GM18520 (cell line): ENCODE data around the gene ACTA2.
"Not testable (repeated sequence)": the region's sequence is repeated elsewhere in the genome, so short reads cannot be mapped to it uniquely, and the experiment has no call there.

Experiments
- ATAC-seq: cut with Tn5 transposase; IDR thresholded peaks from one replicate; pipeline ENCODE4 v1.9.1; 2021; ENCODE audit not compliant: unreplicated experiment

Gene ACTA2

DNA sequence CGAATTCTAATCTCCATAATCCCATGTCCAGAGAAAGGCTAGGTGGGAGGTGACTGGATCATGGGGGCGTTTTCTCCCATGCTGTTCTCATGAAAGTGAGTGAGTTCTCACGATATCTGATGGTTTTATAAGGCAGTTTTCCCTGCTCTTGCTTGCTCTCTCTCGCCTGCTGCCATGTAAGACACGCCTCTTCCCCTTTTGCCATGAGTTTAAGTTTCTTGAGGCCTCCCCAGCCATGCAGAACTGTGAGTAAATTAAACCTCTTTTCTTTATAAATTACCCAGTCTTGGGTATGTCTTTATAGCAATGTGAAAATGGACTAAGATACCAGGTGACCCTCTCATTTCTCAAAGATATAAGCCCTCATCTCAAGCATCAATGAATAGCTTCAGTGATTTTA, 1.1 kb upstream of the ACTA2 start:
- no peak for ATAC-seq

DNA sequence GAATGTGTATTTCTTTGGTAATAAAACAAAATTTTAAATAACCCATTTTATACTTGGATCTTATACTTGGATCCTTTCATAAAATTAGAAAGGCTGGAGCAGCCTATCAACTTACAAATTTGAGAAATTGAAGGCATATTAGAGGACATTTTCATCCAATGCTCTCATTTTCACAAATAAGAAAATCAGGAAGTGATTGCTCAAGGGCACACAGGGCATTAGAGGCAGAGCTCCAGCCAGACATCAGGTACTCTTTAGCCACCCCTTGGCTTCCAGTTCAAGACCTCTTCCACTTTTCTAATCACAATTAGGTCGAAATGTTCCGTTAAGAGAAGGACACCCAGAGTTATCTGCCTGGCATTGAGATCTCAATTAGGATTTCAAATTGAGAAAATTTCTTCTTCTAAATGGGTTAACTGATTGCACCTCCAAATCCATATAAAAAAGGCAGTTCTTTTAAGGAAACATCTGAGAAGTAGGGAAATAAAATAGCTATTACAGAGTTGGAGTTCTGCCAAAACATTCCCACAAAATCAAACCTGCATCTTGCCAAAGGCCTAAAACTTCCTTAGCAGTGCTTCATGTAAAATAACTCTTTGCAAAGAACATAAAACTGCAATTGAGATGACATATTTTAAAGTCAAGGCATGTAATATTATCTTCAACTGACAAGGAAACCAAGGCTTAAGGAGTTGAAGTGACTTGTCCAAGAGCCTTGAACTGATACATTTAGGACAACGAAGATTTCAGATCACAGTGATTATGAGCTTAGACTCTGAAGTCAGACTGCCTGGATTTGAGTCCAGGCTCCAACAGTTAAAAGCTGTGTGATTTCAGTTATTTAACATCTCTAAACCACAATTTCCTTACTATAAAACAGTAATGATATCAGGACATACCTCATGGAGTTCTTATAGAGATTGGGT, 2.4 kb downstream of the ACTA2 start:
- no peak for ATAC-seq

DNA sequence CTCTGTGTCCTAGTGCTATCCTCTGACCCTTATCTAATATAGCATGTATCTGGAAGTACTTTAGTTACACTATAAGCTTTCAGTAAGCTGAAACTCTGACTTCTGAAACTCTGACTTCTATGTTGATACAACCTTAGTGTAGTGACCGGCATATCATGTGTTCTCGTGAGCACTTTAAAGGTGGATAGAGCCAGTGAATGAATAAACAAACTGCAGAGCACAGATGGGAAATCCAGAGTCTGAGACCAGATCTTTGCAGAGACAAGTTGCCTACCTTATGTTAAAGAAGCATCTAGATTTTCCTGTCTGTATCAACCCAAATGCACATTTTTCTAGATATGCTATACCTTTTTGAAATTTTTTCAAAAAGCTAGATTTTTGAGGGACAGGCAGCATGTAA, 3.5 kb downstream of the ACTA2 start:
- no peak for ATAC-seq

DNA sequence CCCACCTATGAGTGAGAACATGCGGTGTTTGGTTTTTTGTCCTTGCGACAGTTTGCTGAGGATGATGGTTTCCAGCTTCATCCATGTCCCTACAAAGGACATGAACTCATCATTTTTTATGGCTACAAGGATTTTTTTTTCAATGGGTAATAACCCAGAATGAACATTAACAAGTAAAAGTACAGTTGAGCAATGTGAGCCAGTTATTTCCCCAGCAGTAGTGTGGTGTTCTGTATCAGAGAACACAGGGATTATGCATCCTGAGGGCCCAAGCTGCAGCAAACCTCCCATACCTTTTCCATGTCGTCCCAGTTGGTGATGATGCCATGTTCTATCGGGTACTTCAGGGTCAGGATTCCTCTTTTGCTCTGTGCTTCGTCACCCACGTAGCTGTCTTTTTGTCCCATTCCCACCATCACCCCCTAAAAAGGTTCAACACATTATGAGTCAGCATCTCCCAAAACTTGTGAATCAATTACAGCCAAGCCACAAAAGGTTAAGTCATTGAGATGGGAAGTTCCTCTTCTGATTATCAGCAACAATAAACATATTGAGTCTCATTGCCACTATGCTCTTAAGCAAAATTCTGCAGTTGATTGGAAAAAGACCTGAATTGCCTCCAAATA, 5.5 kb downstream of the ACTA2 start:
- no peak for ATAC-seq

DNA sequence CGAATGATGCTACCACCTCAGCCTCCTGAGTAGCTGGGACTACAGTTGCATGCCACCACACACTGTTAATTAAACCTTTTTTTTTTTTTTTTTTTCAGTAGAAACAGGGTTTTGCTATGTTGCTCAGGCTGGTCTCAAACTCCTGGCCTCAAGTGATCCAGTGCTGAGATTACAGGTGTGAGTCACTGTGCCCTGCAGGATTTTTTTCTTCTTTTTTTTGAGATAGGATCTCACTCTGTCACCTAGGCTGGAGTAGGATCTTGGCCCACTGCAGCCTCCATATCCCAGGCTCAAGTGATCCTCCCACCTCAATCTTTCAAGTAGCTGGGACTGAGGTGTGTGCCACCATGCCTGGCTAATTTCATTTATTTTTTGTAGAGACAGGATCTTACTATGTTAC, 6.4 kb downstream of the ACTA2 start:
- no peak for ATAC-seq

DNA sequence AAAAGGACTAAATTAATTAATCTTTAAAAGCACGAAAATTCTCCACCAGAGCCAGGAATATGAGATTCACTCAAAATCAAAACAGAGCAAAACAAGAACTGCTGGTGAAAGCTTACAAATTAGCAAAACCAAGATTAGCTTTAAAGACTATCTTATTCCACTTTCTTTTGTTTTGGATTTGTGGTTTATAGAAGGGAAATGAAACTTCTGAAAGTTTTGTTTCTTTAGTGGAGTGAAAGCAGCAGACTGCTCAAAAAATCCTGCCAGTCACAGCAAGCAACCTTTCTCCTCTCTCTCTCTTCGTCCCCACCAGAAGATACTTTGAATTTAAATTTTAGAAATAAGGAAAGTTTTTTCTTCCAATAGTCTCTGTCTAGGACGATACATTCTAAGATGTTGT, 7.8 kb downstream of the ACTA2 start:
- ATAC-seq = no peak

DNA sequence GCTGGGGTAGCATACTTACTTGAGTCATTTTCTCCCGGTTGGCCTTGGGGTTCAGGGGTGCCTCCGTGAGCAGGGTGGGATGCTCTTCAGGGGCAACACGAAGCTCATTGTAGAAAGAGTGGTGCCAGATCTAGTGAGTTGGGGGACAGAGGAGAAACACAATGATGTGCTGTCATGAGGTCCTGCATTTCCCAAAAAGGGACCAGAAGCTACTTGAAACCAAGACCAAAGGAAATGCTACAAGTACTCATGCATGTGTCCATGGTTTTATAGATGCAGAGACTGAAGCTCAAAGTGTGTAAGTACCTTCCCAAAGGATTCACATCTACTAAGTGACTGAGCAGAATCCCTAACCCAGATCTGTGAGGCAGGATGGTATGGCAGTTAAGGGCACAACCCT, 8.8 kb downstream of the ACTA2 start:
- ATAC-seq = no peak

DNA sequence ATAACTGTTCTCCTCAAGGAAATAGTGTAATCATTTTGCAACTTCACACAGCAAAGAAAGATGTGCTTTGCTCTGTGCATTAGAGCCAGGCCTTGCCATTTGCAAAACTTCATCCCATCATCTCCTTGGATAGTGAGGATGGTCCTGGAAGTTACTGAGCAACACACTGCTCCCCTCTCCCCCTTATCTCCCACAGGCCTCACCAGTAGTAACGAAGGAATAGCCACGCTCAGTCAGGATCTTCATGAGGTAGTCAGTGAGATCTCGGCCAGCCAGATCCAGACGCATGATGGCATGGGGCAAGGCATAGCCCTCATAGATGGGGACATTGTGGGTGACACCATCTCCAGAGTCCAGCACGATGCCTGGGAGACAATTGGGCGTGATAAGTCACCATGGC, 11.5 kb downstream of the ACTA2 start:
- ATAC-seq = no peak

DNA sequence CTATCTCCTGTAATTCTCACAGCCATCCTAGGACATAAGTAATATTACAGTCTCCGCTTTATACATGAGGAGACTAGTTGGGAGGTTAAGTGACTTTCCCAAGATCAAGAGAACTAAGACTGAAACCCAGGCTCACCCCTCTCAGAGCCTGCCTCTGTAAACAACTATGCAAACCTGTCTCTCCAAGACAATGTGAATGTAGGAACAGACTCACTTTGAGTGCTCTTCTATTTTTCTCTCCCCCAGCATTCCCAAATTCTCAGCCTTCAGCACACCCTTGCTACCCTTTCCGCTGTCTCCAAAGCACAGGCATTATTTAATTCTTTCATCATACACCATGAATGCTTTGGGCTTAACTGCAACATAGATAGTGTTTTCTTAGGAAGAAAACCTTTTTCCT, 13.6 kb downstream of the ACTA2 start:
- ATAC-seq = no peak

DNA sequence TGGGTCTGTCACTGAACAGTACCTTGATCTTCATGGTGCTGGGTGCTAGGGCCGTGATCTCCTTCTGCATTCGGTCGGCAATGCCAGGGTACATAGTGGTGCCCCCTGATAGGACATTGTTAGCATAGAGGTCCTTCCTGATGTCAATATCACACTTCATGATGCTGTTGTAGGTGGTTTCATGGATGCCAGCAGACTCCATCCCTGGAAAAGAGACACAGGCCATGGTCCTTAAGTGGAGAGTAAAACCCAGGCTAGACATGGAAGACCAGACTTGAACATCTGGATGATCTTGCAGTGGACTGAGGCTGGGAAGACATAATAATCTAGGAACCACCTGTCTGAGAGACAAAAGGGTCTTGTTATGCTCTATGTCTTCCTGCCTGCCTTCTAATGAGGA, 14.5 kb downstream of the ACTA2 start:
- ATAC-seq = no peak

DNA sequence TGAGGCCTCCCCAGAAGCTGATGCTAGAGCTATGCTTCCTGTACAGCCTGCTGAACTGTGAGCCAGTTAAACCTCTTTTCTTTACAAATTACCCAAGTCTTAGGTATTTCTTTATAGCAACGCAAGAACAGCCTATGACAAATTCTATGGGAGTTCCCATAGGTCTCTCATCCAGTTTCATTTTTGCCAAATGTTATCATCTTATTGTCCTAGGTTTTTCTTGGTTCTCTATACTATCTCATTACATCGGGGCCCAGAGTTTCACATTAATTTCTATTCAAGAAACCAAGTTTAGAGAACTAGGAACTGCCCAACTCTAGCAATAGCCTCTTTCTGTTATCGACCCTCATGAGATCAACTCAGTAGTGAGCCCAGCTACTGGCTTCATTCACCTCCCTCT, 15.9 kb downstream of the ACTA2 start:
- ATAC-seq = no peak

DNA sequence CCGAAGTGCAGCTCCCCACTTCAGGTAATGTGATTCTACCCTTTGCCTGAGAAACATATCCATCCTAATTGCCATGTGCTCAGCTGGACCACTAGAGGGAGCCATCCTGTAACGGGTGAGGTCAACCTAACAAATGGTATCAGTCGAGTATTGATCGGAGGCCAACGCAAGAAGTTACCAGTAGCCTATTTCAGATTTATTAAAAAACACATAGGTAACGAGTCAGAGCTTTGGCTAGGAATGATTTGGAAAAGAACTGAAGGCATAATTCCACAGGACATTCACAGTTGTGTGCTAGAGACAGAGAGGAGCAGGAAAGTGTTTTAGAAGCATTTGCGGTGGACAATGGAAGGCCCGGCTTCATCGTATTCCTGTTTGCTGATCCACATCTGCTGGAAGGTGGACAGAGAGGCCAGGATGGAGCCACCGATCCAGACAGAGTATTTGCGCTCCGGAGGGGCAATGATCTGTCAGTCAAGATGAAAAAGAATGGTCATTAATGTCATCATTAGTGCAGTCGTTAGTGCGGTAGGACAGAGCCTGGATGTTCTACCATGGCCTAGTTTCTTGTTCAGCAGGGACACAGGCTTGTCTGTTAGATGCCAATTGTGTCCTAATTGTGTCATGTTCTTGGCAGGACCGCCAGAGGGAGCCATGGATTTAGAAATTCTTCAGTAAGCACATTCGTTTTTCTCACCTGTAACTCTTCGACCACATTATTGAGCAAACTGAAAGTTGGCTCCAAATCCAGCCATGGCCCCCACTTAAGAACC, 17.5 kb downstream of the ACTA2 start:
- peak; percentile 37 for ATAC-seq

DNA sequence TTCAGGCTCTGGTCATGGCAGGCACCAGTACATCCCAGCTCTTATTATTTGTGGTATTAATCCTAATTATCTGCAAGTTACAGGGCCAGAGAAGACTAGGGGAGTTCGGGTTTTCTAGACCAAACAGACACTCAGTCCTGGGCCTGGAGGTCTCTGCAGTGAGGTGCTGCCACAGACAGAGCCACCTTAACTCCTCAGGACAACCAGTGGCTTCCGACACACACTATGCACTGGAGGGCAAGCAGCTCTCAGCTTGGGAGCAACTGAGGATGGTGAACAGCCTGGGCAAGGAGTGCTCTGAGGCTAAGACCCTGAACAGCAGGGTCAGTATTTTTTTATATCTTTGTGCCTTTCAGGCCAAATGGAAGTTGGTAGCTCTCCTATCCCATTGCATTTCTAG, 19.0 kb downstream of the ACTA2 start:
- ATAC-seq = no peak

DNA sequence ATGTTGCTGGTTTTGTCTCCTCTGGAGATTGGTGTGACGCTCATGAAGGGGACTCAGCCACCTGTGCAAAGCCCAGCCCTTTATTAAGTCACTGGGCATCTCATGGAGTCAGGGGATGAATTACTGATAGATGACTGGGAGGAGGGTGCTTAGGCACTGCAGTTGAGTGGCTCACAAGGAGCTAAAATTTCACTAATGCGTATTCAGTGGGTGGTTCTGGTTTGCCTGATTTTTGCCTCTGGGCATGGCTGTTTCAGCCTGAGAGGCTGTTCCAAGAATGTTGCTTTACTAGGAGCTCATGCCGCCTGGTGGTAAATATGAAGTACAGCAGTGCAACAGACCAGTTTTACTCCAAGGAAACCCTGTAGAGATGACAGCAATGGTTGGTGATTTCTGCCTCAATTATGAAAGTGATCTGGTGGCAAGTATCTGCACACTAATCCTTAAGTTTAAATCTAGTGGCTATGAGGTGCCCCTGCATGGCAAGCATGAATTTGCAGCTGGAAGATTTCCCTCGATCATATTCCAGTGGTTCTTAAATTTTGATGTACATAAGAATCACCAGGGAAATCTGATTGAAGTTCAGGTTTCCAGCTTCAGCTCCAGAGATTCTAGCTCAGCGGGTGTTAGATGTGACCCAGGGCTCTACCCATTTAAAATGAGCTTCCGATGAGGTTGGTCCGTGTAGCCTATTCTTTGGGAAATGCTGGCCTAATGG, 19.9 kb downstream of the ACTA2 start:
- ATAC-seq = peak; percentile 52

DNA sequence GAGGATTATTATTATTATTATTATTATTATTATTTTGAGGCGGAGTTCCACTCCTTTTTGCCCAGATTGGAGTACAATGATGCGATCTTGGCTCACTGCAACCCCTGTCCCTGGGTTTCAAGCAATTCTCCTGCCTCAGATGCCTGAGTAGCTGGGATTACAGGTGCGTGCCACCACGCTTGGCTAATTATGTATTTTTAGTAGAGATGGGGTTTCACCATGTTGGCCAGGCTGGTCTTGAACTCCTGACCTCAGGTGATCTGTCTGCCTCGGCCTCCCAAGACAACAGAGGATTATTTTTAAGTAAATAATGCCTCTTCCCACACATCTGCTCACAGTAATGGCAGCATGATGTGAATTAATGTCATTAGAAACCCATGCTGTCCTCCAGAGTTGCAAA, 20.5 kb downstream of the ACTA2 start:
- ATAC-seq = not testable (repeated sequence)

DNA sequence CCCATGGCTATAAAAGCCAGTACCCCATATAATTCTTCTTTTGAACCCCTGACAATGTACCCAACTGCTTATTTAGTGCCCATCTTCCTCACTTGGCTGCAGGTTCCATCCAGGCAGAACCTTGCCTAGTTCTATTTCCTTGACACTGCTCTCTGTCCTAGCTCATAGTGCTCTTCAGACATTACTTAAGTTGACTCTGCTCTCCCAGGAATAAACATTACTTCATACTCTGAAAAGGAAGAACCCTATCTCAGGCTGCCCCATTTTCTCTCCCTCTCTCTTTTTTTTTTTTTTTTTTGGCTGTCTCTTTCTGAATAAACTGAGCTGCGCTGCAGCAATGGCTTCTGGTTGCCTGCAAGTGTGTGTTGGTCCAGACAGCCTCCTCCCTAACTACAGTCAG, 21.0 kb downstream of the ACTA2 start:
- ATAC-seq = no peak

DNA sequence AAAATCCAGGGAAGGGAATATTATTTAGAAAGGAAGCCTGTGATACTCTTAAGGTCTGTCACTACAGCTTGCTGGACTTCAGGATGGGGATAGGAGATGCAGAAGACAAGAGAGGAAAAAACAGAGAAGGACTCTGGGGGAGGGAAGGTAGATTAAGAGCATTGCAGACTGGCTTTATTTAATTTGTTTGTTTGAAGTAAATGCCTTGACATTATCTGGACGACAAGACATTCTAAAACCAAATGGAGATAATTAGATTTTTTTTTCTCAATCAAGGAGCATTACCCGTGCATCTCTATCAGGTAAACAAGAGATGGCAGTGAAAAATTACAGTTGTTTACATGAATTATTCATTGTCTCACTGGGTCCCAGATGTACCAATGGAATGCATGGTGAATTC, 24.3 kb downstream of the ACTA2 start:
- no peak for ATAC-seq

DNA sequence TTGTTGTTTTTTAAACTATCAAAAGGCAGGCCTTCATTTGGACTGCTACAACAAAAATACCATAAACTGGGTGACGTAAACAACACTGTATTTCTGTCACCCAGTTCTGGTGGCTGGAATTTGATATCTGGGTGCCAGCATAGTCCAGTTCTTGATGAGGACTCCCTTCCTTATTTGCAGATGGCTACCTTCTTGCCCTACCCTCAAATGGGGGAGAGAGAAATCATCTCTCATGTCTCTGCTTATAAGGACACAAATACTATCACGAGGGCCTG, 25.2 kb downstream of the ACTA2 start:
- ATAC-seq = no peak

DNA sequence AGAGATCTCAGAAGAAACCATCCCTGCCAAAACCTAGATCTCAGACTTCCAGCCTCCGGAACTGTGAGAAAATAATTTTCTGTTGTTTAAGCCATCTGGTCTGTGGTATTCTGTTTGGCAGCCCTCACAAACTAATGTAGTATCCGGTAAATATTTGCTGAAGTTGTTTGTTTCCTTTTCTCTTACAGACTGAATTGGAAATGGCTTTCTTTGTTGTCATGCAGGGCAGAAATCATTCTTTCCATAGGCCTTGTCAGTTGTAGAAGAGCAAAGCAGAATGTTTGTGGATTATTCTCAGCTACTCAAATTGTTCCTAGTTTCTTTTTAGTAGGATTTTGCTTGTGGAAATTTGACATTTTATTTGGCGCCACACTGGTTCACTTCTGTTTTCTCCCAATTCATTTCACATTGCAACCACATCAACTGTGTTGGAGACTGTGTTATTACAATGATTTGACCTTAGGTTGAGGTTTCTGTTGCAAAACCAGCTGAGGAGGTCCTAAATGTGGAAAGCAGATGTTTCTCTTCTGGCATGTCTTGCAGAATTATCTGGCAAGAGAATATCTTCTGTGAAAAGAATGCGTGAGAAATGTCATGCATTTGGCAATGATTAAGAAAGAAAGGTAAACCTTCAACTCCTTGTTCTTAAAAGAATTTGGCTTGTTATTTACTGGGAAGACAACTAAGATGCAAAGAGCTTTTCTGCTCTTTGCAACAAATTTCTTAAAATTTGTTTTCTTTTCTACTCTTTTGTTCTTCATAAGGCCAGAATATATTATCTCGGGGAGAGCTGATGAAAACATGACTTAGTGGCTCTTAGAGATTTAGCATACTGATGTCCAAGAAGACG, 25.8 kb downstream of the ACTA2 start:
- no peak for ATAC-seq

DNA sequence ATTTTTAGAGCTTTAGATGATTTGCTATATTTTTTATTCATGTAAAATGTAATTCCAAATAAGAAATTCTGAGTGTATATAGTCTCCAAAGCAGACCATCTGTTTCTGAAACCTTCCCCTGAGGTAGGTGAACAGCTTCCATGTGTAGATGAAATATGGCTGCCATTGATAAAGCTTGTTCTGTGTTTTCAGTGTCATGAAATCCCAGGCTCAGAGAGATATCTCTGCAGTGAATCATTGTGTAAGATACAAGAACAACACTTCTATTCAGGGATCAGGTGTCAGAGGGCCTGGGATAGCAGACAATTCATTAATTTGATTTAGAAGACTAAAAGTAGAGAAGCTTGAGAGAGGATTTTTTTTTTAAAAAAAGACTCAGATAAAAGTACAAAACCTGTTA, 29.1 kb downstream of the ACTA2 start:
- ATAC-seq = no peak

DNA sequence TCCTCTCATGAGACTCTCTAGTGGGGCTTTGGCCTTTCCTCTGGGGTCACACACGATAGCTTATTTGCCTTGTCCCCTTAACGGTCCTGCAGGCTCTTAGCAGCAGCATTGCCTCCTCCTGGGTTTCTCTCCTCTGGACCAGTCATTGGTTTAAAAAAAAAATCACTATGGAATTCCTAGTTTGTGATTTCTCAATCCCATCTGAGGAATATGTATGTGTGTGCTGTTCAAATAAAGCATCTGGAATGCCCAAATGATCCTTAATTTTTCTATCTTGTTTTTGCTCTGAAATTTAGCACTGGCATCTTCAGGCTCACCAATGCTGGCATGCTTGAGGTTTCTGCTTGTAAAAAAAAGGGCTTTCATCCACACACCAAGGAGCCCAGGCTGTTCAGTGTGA, 30.5 kb downstream of the ACTA2 start:
- ATAC-seq = no peak
